OCI-LY1 (cell line): ENCODE results near the gene UBALD2.

Experiments
- CTCF ChIP-seq: fragments of 200-600 bp; sonication (generic), shearing (Covaris generic); IDR thresholded peaks from 2 replicates; pipeline ENCODE4 v1.5.1; 2017; ENCODE audit warnings: mild to moderate bottlenecking, antibody characterized with exemption, low read length, moderate library complexity, mixed read lengths
- EZH2 ChIP-seq: fragments of 200-600 bp; sonication (generic), shearing (Covaris generic); IDR thresholded peaks from 2 replicates; pipeline ENCODE4 v1.8.0; 2017; ENCODE audit warnings: borderline replicate concordance, mixed run types, mild to moderate bottlenecking, antibody characterized with exemption, low read length, moderate library complexity, mixed read lengths

GRCh38 chr17:76260669-76261068, 4.5 kb upstream of the UBALD2 start:
- TF ChIP-seq CTCF (no peak), EZH2 (no peak)
